Kidney epithelial cell (primary cell): ENCODE results near the gene VEPH1. TPM values are rescaled to one million over a fixed set of nuclear protein-coding genes. Genes with fewer than 3 reads are reported as not detected.

Experiments
- DNase-seq: peaks from one replicate; pipeline ENCODE4 v3.0.0-alpha.2; 2010; ENCODE audit warnings: low read depth
- H3K27me3 ChIP-seq: 2 replicates; pipeline ENCODE4 v1.6.0; 2011; ENCODE audit warnings: low read length; ENCODE audit not compliant: control insufficient read depth, insufficient read depth
- H3K36me3 ChIP-seq: 2 replicates; pipeline ENCODE4 v1.5.1; 2011; ENCODE audit warnings: low read length; ENCODE audit not compliant: control insufficient read depth, insufficient read depth
- H3K4me3 ChIP-seq: 2 replicates; pipeline ENCODE4 v1.5.1; 2011; ENCODE audit warnings: low read depth, mild to moderate bottlenecking, control low read depth, low read length
- total RNA-seq: library from RNA; depleted of rRNA; stranded (reverse); fragments of >200 nt; gene quantifications from 2 replicates; pipeline ENCODE4 v1.2.3, GENCODE V29; 2015
- TF ChIP-seq, protein P1 (sequence below): IDR thresholded peaks from 2 replicates; pipeline ENCODE4 v1.5.1; 2011; ENCODE audit warnings: mild to moderate bottlenecking, moderate library complexity, low read length, control low read depth, inconsistent platforms; ENCODE audit not compliant: insufficient read depth, poor library complexity, severe bottlenecking

Gene VEPH1
- total RNA-seq, 1 donor from 2014 or later = 26.0 TPM

DNA sequence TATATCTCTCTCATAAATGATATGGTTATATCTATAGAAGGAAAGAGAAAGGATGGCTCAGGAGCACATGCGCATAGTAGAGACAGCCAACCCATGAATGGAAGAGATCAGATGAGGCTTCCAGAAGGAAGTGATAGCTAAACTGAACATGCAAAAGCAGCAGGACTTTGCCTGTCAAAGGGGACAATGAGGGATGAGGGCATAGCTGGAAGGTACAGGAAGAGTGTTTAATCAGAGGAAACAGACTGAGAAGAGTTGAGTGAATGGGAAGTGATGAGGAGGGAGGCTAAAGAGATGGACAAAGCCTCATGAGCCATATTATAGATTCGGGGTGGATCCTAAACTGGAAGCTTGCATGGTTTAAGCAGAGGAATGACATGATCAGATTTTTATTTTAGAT is 26.5 kb upstream of the VEPH1 start:
- DNase-seq = no peak
- Histone ChIP-seq H3K27me3 (no peaks in the 10 kb centered on the region), H3K4me3 (no peak overlapping the region), H3K36me3 (no peaks in the 10 kb centered on the region)
- TF ChIP-seq, protein P1, sequence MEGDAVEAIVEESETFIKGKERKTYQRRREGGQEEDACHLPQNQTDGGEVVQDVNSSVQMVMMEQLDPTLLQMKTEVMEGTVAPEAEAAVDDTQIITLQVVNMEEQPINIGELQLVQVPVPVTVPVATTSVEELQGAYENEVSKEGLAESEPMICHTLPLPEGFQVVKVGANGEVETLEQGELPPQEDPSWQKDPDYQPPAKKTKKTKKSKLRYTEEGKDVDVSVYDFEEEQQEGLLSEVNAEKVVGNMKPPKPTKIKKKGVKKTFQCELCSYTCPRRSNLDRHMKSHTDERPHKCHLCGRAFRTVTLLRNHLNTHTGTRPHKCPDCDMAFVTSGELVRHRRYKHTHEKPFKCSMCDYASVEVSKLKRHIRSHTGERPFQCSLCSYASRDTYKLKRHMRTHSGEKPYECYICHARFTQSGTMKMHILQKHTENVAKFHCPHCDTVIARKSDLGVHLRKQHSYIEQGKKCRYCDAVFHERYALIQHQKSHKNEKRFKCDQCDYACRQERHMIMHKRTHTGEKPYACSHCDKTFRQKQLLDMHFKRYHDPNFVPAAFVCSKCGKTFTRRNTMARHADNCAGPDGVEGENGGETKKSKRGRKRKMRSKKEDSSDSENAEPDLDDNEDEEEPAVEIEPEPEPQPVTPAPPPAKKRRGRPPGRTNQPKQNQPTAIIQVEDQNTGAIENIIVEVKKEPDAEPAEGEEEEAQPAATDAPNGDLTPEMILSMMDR = no peak

DNA sequence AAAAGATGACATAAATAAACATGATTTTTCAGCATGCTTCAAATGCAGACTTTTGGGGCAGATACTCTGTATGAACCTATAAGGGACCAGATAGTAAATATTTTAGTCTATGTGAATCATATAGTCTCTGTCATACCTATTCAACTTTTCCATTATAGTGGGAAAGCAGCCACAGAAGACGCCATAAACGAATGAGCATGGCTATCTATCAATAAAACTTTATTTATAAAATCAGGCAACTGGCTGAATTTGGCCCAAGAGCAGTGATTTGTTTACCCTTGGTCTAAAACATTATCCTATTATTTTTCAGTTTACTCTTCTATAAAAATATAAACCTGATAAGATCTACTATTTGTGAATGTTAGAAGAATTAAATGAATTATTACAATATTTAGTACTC is 25.9 kb upstream of the VEPH1 start:
- Histone ChIP-seq H3K4me3 (no peak overlapping the region), H3K27me3 (no peaks in the 10 kb centered on the region), H3K36me3 (no peaks in the 10 kb centered on the region)
- no peak for DNase-seq
- TF ChIP-seq, protein P1 = no peak

DNA sequence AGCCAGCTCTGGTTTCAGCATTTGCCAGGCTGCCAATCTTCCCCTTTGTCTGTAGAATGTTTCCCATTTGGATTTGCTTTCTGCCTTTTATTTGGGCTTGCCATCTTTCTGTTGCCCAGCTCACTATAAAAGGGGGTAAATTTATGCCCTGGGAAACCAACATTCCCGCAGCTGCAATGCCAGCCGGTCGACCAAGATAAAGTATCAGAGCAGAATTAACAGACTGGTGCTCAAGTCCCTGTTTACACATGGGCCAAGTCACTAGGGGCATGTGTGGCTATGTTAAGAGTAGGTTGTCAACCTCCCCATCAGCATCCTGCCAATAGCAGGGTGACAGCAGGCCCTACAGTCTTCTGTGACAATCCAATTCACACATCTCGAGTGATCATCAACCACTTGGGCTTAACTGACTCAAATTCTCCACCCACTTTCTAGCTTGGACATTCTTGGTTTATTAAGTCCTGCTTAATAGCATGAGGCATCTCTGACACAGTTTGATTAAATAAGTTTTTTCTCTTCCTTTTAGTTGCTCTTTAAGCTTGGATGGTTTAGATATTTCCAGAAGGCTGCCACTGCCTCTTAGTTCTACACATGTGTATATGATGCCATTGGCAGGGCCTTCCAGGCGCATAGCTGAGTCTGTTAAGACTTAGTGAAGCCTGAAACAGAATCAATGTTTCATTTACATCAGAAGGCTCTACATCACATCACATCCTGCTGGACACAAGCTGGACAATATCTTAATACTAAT is 24.1 kb upstream of the VEPH1 start:
- TF ChIP-seq, protein P1 = no peak
- no peak overlapping the region for H3K4me3 ChIP-seq

DNA sequence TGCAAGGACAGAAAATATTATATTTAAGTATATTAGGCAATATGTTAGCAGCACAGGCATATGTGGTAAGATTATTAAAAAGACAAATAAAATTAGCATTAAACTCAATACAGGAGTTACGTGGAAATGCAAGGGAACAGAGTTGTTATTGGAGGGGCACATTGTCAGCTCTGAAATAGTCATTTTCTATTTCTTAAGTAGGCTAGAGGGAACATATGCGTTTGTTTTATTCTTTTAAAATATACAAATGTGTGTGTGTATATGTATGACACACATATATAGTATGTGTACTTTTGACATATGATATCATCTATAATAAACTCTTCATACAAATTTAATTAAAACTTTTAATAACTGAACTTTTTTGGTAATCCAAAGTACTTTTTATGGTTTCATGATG is 22.8 kb upstream of the VEPH1 start:
- Histone ChIP-seq H3K36me3 (no peaks in the 10 kb centered on the region), H3K27me3 (no peaks in the 10 kb centered on the region), H3K4me3 (no peak overlapping the region)
- DNase-seq = no peak
- TF ChIP-seq, protein P1 = no peak

More for the DNA sequence above, 24.1 kb upstream of the VEPH1 start:
- no peak for DNase-seq
- H3K27me3 ChIP-seq = no peaks in the 10 kb centered on the region
- no peaks in the 10 kb centered on the region for H3K36me3 ChIP-seq

DNA sequence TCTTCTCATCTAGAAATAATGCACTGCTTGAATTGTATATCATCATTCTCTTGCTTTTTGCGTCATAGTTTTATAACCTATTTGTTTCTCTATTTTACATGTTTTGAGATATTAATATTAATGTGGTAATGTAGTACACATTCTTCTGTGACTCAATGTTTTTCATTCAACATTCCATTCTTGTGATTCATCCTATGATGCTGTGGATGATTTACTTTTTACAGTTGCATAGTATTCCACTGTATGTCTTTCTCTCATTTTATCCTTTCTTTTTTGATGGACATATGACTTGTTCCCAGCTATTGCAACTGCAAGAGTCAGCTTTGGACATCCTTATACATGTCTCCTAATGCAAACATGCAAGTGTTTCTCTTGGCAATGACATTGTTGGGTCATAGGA is 20.6 kb upstream of the VEPH1 start:
- Histone ChIP-seq H3K27me3 (no peaks in the 10 kb centered on the region), H3K4me3 (no peak overlapping the region), H3K36me3 (no peaks in the 10 kb centered on the region)
- DNase-seq = no peak
- TF ChIP-seq, protein P1 = no peak

DNA sequence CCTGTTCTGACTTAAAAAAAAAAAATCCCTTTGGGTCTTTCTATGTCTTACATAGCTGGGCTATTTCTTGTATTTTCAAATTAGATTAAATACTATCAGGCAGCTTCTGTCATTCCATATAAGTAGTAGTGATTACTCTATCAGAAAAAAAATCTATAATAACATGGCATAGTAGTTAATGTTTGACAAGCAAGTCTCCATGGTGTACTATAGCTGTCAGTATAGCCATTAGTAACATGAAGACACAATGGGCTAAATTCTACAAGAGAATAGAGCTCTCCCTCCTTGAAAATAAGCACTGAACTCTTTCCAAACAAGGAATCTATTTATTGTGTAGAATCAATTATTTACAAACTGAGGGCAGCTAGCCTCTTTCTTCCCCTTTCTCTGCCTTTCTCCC is 19.4 kb upstream of the VEPH1 start:
- TF ChIP-seq, protein P1 = no peak
- no peaks in the 10 kb centered on the region for H3K27me3 ChIP-seq
- H3K36me3 ChIP-seq = no peaks in the 10 kb centered on the region
- H3K4me3 ChIP-seq = no peak overlapping the region
- DNase-seq = no peak
